Measurements from ENCODE around the gene SPZ1.

DNA sequence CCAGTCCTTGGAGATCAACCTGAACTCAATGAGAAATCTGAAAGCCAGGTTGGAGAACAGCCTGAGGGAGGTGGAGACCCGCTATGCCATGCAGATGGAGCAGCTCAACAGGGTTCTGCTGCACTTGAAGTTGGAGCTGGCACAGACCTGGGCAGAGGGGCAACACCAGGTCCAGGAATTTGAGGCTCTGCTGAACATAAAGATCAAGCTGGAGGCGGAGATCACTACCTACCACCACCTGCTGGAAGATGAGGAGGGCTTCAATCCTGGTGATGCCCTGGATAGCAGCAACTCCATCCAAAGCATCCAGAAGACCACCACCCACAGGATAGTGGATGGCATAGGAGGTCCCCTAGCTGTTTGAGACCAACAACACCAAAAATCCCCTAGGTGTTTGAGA lies 30.5 kb upstream of the SPZ1 start:
- TF ChIP-seq CTCF (IDR thresholded peaks at IDR 0.05; ENCODE audit: low read depth, low read length) (no peak), EZH2phosphoT487 (IDR thresholded peaks at IDR 0.05; ENCODE audit: low read depth) (no peak)

Measured in OCI-LY3 (cell line).